Mucosa of descending colon (tissue), 3 donors: Measurements from ENCODE around the gene DAW1. TPM values are rescaled to one million over a fixed set of nuclear protein-coding genes. Genes with fewer than 3 reads are reported as not detected.

ENCODE experiments used
- ATAC-seq: fragments of 200-7000 bp; cut with Tn5 transposase; one replicate; pipeline ENCODE4 v1.9.1; 2020; ENCODE audit warnings: mild to moderate bottlenecking, moderate library complexity
- DNase-seq, 3 donors: peaks; one replicate each; pipeline ENCODE4 v3.0.0-alpha.2; 2020
- H3K36me3 ChIP-seq: fragments of 200-600 bp; one replicate; pipeline ENCODE4 v1.8.0; 2021; ENCODE audit warnings: low read depth, mild to moderate bottlenecking
- H3K4me1 ChIP-seq: fragments of 200-600 bp; one replicate; pipeline ENCODE4 v1.8.0; 2021; ENCODE audit warnings: low read depth, mild to moderate bottlenecking
- H3K4me3 ChIP-seq: fragments of 200-600 bp; one replicate; pipeline ENCODE4 v1.8.0; 2021; ENCODE audit warnings: mild to moderate bottlenecking
- H3K9me3 ChIP-seq: fragments of 200-600 bp; one replicate; pipeline ENCODE4 v1.8.0; 2021; ENCODE audit warnings: mild to moderate bottlenecking
- intact Hi-C, 2 donors: fragments of 100-400 bp; cut with DNase I in 1 of 2; cut with micrococcal nuclease in 1 of 2; formaldehyde crosslinking; loops; one replicate each; pipeline versions ENCODE4 v1.11.0 to v1.11.1; 2022; cut with DNase I, micrococcal nuclease
- long read RNA-seq, 2 donors: library from polyadenylated mRNA; unstranded; transcript quantifications; one replicate each; pipeline ENCODE4 v2.0.0, GENCODE V29; 2019 to 2021
- total RNA-seq, 3 donors: library from RNA; stranded (reverse); fragmentation: NEBNext Ultra II Directional in 2 of 3; extraction: Animal tissue kit (Norgen Biotek cat#: 25700) in 2 of 3; gene quantifications; one replicate each; pipeline versions ENCODE4 v1.2.1 to v1.2.4, GENCODE V29; 2021 to 2023
- TF ChIP-seq, protein P1 (sequence below): fragments of 200-600 bp; IDR thresholded peaks from one replicate; pipeline ENCODE4 v1.8.0; 2022; ENCODE audit warnings: antibody characterized with exemption, mild to moderate bottlenecking
- donor health status: DM: no; HTN: no; CAD: no; lungs with moderate emphysema.
- donor health status: DM: no; HTN: no; CAD: no.
- donor health status: DM: no; HTN: yes; CAD: no.

Gene DAW1, protein sequence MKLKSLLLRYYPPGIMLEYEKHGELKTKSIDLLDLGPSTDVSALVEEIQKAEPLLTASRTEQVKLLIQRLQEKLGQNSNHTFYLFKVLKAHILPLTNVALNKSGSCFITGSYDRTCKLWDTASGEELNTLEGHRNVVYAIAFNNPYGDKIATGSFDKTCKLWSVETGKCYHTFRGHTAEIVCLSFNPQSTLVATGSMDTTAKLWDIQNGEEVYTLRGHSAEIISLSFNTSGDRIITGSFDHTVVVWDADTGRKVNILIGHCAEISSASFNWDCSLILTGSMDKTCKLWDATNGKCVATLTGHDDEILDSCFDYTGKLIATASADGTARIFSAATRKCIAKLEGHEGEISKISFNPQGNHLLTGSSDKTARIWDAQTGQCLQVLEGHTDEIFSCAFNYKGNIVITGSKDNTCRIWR
- total RNA-seq = not detected
- long read RNA-seq, donor 1 = 0 reads
- long read RNA-seq, donor 2 = 0 reads

DNA sequence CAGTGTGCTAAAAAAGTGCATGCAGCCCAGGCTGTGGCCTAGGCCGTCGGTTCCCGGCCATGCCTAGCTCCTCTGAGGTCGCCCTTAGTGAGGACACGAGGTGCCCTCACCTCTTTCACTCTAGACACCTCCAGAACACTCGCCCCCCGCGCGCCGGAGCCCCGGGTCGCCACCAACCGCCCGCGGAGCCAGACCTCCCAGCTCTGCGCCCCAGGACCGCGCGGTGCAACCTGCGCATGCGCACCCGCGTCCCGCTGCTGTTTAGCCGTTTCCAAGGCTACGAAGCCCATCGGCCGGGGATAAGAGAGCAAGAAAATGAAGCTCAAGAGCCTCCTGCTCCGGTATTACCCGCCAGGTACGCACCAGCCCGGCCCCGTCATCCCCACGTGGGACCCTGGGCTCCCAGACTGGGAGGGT is at the start of gene DAW1:
Gene DAW1, plus strand, starts transcription at position 257 of the 417 bp plus-strand sequence. Its CDS starts 59 bp downstream, at position 316.
- Histone ChIP-seq H3K4me1 (no peaks in the 10 kb centered on the region), H3K4me3 (no peak within 1 kb of the TSS), H3K36me3 (no peaks in the 10 kb centered on the region), H3K9me3 (no peaks in the 10 kb centered on the region)
- intact Hi-C loops = no loop called here
- TF ChIP-seq, protein P1, sequence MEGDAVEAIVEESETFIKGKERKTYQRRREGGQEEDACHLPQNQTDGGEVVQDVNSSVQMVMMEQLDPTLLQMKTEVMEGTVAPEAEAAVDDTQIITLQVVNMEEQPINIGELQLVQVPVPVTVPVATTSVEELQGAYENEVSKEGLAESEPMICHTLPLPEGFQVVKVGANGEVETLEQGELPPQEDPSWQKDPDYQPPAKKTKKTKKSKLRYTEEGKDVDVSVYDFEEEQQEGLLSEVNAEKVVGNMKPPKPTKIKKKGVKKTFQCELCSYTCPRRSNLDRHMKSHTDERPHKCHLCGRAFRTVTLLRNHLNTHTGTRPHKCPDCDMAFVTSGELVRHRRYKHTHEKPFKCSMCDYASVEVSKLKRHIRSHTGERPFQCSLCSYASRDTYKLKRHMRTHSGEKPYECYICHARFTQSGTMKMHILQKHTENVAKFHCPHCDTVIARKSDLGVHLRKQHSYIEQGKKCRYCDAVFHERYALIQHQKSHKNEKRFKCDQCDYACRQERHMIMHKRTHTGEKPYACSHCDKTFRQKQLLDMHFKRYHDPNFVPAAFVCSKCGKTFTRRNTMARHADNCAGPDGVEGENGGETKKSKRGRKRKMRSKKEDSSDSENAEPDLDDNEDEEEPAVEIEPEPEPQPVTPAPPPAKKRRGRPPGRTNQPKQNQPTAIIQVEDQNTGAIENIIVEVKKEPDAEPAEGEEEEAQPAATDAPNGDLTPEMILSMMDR = no peak
- peak; percentile 79 for ATAC-seq
- peak; percentile 43 to 74 (median 57) for DNase-seq

DNA sequence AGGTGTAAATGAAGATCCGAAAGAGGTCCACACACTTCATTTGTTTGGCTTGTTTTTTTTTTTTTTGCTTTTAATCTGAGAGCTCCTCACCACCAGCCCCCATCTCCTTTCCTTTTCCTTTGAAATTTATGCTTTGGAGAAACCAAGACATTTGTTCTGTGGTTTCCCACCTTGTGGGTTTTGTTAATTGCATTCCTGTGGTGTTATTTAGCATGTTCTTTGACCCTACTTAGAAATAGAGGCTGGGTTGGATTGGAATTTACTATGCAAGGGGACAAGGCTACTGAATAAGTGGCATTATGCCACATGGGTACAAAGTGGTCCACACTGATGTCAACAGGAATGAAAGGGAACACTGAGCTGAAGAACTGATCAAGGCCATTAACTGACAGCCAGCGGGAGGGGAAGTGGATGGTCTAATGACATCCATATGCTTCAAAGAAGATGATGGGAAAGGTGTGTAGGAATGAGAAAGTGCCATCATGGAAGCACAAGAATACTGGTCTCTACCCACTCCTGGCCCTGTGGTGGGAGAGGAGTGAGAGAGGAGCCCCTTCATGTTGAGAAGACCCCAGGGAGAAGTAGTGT is 48.9 kb upstream of the DAW1 start:
- ATAC-seq (no peak), DNase-seq (no peak)
- TF ChIP-seq, protein P1 = no peak
- H3K9me3 ChIP-seq = no peaks in the 10 kb centered on the region
- intact Hi-C loops = no loop called here
- H3K4me3 ChIP-seq = no peak overlapping the region
- H3K36me3 ChIP-seq = no peaks in the 10 kb centered on the region
- H3K4me1 ChIP-seq = peaks cover 4% of the 10 kb centered on the region

DNA sequence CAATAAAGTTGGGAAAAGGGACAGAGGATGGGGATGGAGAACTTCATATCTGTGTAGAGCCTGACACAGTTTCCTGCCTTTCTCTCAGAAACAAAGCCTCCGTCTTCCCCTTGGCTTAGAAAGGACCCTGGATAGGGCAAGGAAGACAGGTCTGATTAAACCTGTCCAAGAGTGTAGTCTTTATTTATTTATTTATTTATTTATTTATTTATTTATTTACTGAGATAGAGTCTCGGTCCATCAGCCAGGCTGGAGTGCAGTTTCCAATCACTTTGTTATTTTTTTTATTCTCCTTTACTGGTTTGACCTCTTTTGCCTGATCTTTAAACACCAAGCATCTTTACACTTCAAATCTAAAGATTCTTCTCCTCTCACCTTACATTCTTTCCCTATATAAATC is 47.5 kb upstream of the DAW1 start:
- intact Hi-C loops = no loop called here
- Histone ChIP-seq H3K4me1 (peaks cover 4% of the 10 kb centered on the region), H3K36me3 (no peaks in the 10 kb centered on the region), H3K9me3 (no peaks in the 10 kb centered on the region), H3K4me3 (no peak overlapping the region)
- DNase-seq = no peak
- TF ChIP-seq, protein P1 = no peak
- ATAC-seq = no peak

DNA sequence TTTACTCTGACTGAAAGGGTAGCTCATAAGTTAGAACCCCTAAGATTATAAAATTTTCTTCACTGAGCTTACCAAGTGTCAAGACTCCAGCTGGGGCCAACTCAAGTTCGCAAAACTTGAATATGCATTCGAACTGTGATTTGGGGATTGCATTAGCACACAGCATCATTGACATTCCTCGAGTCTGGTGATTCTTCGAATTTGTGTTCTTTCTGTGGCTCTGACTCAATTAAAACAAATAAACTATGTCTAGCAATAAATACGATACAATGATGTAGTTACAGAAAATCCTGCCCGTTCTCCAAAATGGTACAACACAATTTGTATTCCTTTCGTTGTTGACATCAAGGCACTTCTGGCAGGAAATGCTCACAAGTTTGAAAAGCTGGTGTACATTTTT is 46.7 kb upstream of the DAW1 start:
- no peak for DNase-seq
- TF ChIP-seq, protein P1 = no peak

DNA sequence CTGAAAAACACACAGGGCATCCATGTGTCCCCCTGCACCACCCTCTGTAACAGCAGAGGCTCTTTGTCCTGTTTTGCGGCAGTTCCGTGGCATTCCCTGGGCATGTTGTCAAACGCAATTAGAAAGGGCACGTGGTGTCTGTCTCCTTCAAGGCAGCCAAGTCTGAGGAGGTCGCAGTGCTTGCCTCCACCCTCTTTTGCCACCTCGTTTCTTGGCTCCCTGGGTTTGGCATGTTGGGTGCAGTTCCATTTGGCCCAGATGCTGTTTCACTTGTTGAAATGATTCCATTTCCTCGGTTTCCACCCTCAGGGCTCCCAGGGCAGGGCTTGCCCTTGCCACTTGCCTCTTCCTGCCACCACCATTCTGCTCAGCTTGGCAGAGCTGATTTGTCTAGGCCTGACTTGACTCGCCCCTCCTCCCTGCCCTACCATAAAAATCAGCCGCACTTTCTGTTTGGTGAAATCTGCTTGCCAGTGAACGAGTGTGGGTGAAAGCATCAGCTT is 45.4 kb upstream of the DAW1 start:
- no peak overlapping the region for H3K4me3 ChIP-seq
- H3K36me3 ChIP-seq = no peaks in the 10 kb centered on the region
- intact Hi-C loops = no loop called here
- TF ChIP-seq, protein P1 = no peak
- no peaks in the 10 kb centered on the region for H3K9me3 ChIP-seq
- peak in 2 of 3 donors; percentile 57 to 66 for DNase-seq
- ATAC-seq = peak; percentile 86
- peaks cover 4% of the 10 kb centered on the region for H3K4me1 ChIP-seq

More for the DNA sequence above, 46.7 kb upstream of the DAW1 start:
- no peak for ATAC-seq
- Histone ChIP-seq H3K36me3 (no peaks in the 10 kb centered on the region), H3K9me3 (no peaks in the 10 kb centered on the region), H3K4me1 (peaks cover 4% of the 10 kb centered on the region), H3K4me3 (no peak overlapping the region)
- intact Hi-C loops = no loop called here
